ENCODE data around the gene PTCH1. TPM values are rescaled to one million over a fixed set of nuclear protein-coding genes. Genes with fewer than 3 reads are reported as not detected.

The PTCH1 gene
- total and polyA plus RNA-seq, 10 of the 15 experiments (the other 5 are each of a cell fraction or from before 2014, with no cell fraction given): 0.16 to 6.1 (median 2.6) TPM

- no peak for TF ChIP-seq PAX8 (IDR thresholded peaks at IDR 0.05)
- TF ChIP-seq NR2C2 (IDR thresholded peaks at IDR 0.05; ENCODE audit: borderline replicate concordance, control insufficient read depth, insufficient read length, low read depth): no peak
- TF ChIP-seq ATF2 (IDR thresholded peaks at IDR 0.05; ENCODE audit: low read length): no peak
- no peak for TF ChIP-seq FOXM1 (IDR thresholded peaks at IDR 0.05; ENCODE audit: low read depth, low read length)
- no peak for TF ChIP-seq EED (IDR thresholded peaks at IDR 0.05; ENCODE audit: low read depth)
- no peak for TF ChIP-seq NBN (IDR thresholded peaks at IDR 0.05)
- no peak for TF ChIP-seq NFIC (IDR thresholded peaks at IDR 0.05; ENCODE audit: low read depth, low read length)
These were observed 20.8 kb downstream of the PTCH1 start (continued) for GRCh38 chr9:95495961-95496360.

- Histone ChIP-seq H4K20me1 (ENCODE audit: control insufficient read depth, insufficient read depth) (no peaks in the 10 kb centered on the region), H3K4me3 (peak overlapping the region; percentile 59; the same call in 1 of the 2 replicates), H3K36me3 (ENCODE audit: control insufficient read depth in 2 of 2, insufficient read depth in 2 of 2, low read length in 1 of 2) (peaks cover 0 to 5% of the 10 kb centered on the region in 2 experiments; a peak in 1 of 4 replicates), H3K4me2 (ENCODE audit: control insufficient read depth, insufficient read depth) (peak overlapping the region; percentile 95), H3K9ac (ENCODE audit: control insufficient read depth, insufficient read depth, low read length) (no peak overlapping the region), H3K27ac (ENCODE audit: control insufficient read depth, insufficient read depth) (no peak overlapping the region), H3K9me3 (replicated peaks; ENCODE audit: control insufficient read depth, insufficient read depth, low read length) (no peaks in the 10 kb centered on the region), H3K79me2 (ENCODE audit: control insufficient read depth, insufficient read depth, low read length) (peaks cover 11% of the 10 kb centered on the region), H3K27me3 (replicated peaks in 1 of 2; ENCODE audit: control insufficient read depth in 2 of 2, insufficient read depth in 2 of 2, low read length in 1 of 2) (no peaks in the 10 kb centered on the region), H3K4me1 (ENCODE audit: control insufficient read depth, insufficient read depth, low read length) (peaks cover 20% of the 10 kb centered on the region), H2AFZ (ENCODE audit: control insufficient read depth, low read depth, low read length) (no peak overlapping the region)
- DNase-seq (ENCODE audit: low read depth, low spot score): no peak
- ChIA-PET RAD21 (ENCODE audit: unreplicated experiment) (interaction anchor here (1.2 to 1.4 kb wide), 3 partner anchors 9 to 16 kb away, joined by 3 to 5 read pairs (median 3); no protein-coding TSS in a partner anchor), SMC1A (ENCODE audit: uncharacterized antibody, unreplicated experiment) (interaction anchor here (1.1 to 1.9 kb wide), 6 partner anchors 9 to 34 kb away, joined by 3 to 9 read pairs (median 7); no protein-coding TSS in a partner anchor), CTCF (interaction anchor here (1.4 to 1.7 kb wide), 3 partner anchors 9 to 13 kb away, joined by 3 to 7 read pairs (median 5); no protein-coding TSS in a partner anchor), POLR2A (interaction anchor here (1.1 to 2.3 kb wide), 4 partner anchors 9 to 33 kb away, joined by 3 to 17 read pairs (median 6); no protein-coding TSS in a partner anchor)
- ATAC-seq: no peak
- BruUV-seq (replicated peaks): no TSS peak
- WGBS (ENCODE audit: insufficient coverage, insufficient replicate concordance, low lambda C conversion rate, missing lambda C conversion rate): 45% methylated on average over 3 of the region's 3 CpGs
- intact Hi-C loops (cut with micrococcal nuclease; ENCODE audit: unreplicated experiment) (no loop called here), in situ Hi-C loops (cut with MboI) (no loop called here)
- no peak for TF ChIP-seq ZBTB33 (IDR thresholded peaks at IDR 0.05)
- FAIRE-seq: no peak
These were observed 21.2 kb downstream of the PTCH1 start for GRCh38 chr9:95495529-95495928.

Measured in GM12878 (cell line).